Measurements from ENCODE around the gene KIAA1217. TPM values are rescaled to one million over a fixed set of nuclear protein-coding genes. Genes with fewer than 3 reads are reported as not detected.

Gene KIAA1217
- total and polyA plus RNA-seq, 2 of the 4 experiments (the other 2 are of a cell fraction), result 3.4 to 4.4 TPM

DNA sequence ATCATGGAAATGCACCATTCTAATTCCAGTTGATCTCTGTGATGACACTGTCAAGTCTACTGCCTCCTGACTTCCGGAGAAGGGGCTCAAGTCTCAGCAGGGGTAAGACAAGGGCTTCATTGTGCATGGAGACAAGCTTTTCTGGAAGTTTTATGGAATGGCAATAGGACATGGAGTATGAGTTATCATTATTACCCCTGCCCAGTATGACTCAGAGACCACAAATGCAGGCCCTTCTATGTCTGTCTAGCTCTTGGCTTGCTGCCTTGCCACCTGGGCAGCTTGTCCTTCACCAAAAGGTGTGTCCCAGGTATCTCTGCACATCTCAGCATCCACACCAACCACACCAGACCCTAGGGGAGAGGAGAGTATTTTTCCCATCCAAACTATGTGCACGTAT is 34.9 kb upstream of the KIAA1217 start:
- Histone ChIP-seq H3K56ac (ENCODE audit: extremely low read depth, insufficient read depth, low read length) (no peak overlapping the region), H3K4ac (ENCODE audit: low read depth, low read length) (no peak overlapping the region), H3K4me1 (ENCODE audit: control insufficient read depth, insufficient read depth, low read length) (no peaks in the 10 kb centered on the region), H3K9me3 (ENCODE audit: control insufficient read depth, insufficient read depth, low read length) (peaks cover 1% of the 10 kb centered on the region; the same call in 1 of the 2 replicates), H2BK20ac (ENCODE audit: low read depth, low read length) (no peak overlapping the region), H3K9me1 (ENCODE audit: insufficient read depth, low read length) (no peaks in the 10 kb centered on the region), H2BK120ac (ENCODE audit: low read depth, low read length) (no peak overlapping the region), H3K9ac (ENCODE audit: low read depth, low read length) (no peak overlapping the region), H3K4me3 (ENCODE audit: insufficient read depth, low read depth, low read length) (no peak overlapping the region), H3K27ac (ENCODE audit: insufficient read depth, low read length) (no peak overlapping the region), H2AK9ac (replicated peaks; ENCODE audit: low read depth, low read length, poor library complexity) (no peak overlapping the region), H2BK15ac (ENCODE audit: low read depth, low read length) (no peak overlapping the region), H3K4me2 (ENCODE audit: low read depth, low read length) (no peak overlapping the region), H3K79me1 (ENCODE audit: low read depth in 1 of 2, low read length in 2 of 2) (no peaks in the 10 kb centered on the region), H4K8ac (ENCODE audit: low read depth in 2 of 2, low read length in 2 of 2) (no peak overlapping the region), H3K18ac (ENCODE audit: low read depth, low read length) (no peak overlapping the region), H4K5ac (ENCODE audit: low read depth, low read length) (no peak overlapping the region), H2AK5ac (ENCODE audit: low read depth, low read length) (no peak overlapping the region), H4K20me1 (ENCODE audit: insufficient read depth, low read length) (no peaks in the 10 kb centered on the region), H3K27me3 (ENCODE audit: control insufficient read depth, insufficient read depth, low read length) (no peaks in the 10 kb centered on the region), H2AFZ (replicated peaks; ENCODE audit: low read length, poor library complexity) (no peak overlapping the region), H3K14ac (replicated peaks; ENCODE audit: low read depth, low read length) (no peak overlapping the region), H2BK5ac (ENCODE audit: low read depth, low read length, poor library complexity, severe bottlenecking) (no peak overlapping the region), H3K23ac (ENCODE audit: low read depth, low read length) (no peak overlapping the region), H3K36me3 (ENCODE audit: control insufficient read depth, insufficient read depth, low read length) (no peaks in the 10 kb centered on the region), H4K91ac (ENCODE audit: insufficient read depth, low read depth, low read length) (no peak overlapping the region)
- no peak for DNase-seq
- in situ Hi-C loops (cut with MboI; ENCODE audit: low sequenced_read_pairs), result no loop called here
- TF ChIP-seq RAD21 (IDR thresholded peaks at IDR 0.05; ENCODE audit: low read length), result no peak
- CTCF ChIA-PET, result no interaction called here
- no CpG with 5 or more reads among the region's 2 CpGs for WGBS, 2 experiments (ENCODE audit: extremely low coverage in 2 of 2, insufficient read length in 1 of 2)
- intact Hi-C loops (cut with micrococcal nuclease), result no loop called here
- POLR2A ChIA-PET (ENCODE audit: unreplicated experiment), result no interaction called here
- no peak for ATAC-seq (ENCODE audit: low read depth)
- dilution Hi-C loops (cut with HindIII; ENCODE audit: low sequenced_read_pairs, unreplicated experiment), result no loop called here
- BruUV-seq (replicated peaks), result no TSS peak
